AG20443 (cell line): Measurements from ENCODE around the gene ARRDC3.
A peak's percentile ranks its signal among the peaks of the same experiment; 100 is the strongest.
"Not testable (repeated sequence)": the region's sequence is repeated elsewhere in the genome, so short reads cannot be mapped to it uniquely, and the experiment has no call there.

Source experiments
- DNase-seq: peaks from one replicate; pipeline ENCODE4 v3.0.0; 2012; ENCODE audit warnings: low spot score, mixed read lengths

ARRDC3 gene

GRCh38 chr5:91383027-91383955, at the start of gene ARRDC3:
TSS of gene ARRDC3 (minus strand) at chr5:91383317. CDS start at chr5:91383092, 225 bp downstream.
- DNase-seq = peak; percentile 94

GRCh38 chr5:91430949-91431348, 47.8 kb upstream of the ARRDC3 start:
- no peak for DNase-seq

GRCh38 chr5:91424638-91425436, 41.7 kb upstream of the ARRDC3 start:
- no peak for DNase-seq

GRCh38 chr5:91423871-91424270, 40.8 kb upstream of the ARRDC3 start:
- DNase-seq = no peak

GRCh38 chr5:91420879-91421278, 37.8 kb upstream of the ARRDC3 start:
- DNase-seq = no peak

- peak; percentile 39 for DNase-seq
Observed at GRCh38 chr5:91419571-91420537, 36.7 kb upstream of the ARRDC3 start.

GRCh38 chr5:91419136-91419535, 36.0 kb upstream of the ARRDC3 start:
- no peak for DNase-seq

- DNase-seq = no peak
Observed at GRCh38 chr5:91418158-91418557, 35.0 kb upstream of the ARRDC3 start.

- no peak for DNase-seq
Observed at GRCh38 chr5:91417219-91417618, 34.1 kb upstream of the ARRDC3 start.

- DNase-seq = no peak
Observed at GRCh38 chr5:91416491-91416890, 33.4 kb upstream of the ARRDC3 start.

- no peak for DNase-seq
Observed at GRCh38 chr5:91409304-91409703, 26.2 kb upstream of the ARRDC3 start.

- DNase-seq = no peak
Observed at GRCh38 chr5:91408710-91409109, 25.6 kb upstream of the ARRDC3 start.

- no peak for DNase-seq
Observed at GRCh38 chr5:91407204-91407603, 24.1 kb upstream of the ARRDC3 start.

- peak; percentile 58 for DNase-seq
Observed at GRCh38 chr5:91403438-91403837, 20.3 kb upstream of the ARRDC3 start.

GRCh38 chr5:91401175-91401574, 18.1 kb upstream of the ARRDC3 start:
- DNase-seq = peak; percentile 44

- no peak for DNase-seq
Observed at GRCh38 chr5:91397791-91398190, 14.7 kb upstream of the ARRDC3 start.

- DNase-seq = no peak
Observed at GRCh38 chr5:91390268-91390667, 7.2 kb upstream of the ARRDC3 start.

- not testable (repeated sequence) for DNase-seq
Observed at GRCh38 chr5:91389555-91389954, 6.4 kb upstream of the ARRDC3 start.

GRCh38 chr5:91388362-91388761, 5.2 kb upstream of the ARRDC3 start:
- DNase-seq = no peak

- DNase-seq = no peak
Observed at GRCh38 chr5:91386120-91386519, 3.0 kb upstream of the ARRDC3 start.

GRCh38 chr5:91385596-91385995, 2.5 kb upstream of the ARRDC3 start:
- DNase-seq = not testable (repeated sequence)
